GM19438 (cell line): ENCODE data around the gene HSD17B3.
"Not testable (repeated sequence)": the region's sequence is repeated elsewhere in the genome, so short reads cannot be mapped to it uniquely, and the experiment has no call there.

Experiments
- ATAC-seq: cut with Tn5 transposase; IDR thresholded peaks from one replicate; pipeline ENCODE4 v1.9.1; 2021; ENCODE audit warnings: low read depth; ENCODE audit not compliant: unreplicated experiment

The HSD17B3 gene

GRCh38 chr9:96309850-96310249 is 7.9 kb upstream of the HSD17B3 start:
- ATAC-seq = no peak

- not testable (repeated sequence) for ATAC-seq
Measured at GRCh38 chr9:96306958-96307357, 5.0 kb upstream of the HSD17B3 start.

DNA sequence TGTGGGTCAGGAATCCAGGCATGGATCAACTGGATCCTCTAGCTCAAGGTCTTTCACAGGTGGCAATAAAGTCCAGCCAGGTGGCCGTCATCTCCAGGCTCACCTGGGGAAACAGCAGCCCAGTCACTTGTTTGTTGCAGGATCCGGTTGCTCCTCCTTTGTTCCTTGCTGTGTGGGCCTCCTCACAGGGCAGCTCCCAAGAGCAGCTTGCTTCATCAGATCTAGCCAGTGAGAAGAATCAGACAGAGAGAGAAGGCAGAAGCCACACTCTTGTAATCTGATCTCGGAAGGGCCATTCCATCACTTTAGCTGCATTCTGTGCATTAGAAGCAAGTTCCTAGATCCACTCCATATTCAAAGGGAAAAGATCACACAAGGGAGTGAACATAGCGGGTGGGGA is 3.2 kb upstream of the HSD17B3 start:
- ATAC-seq = no peak

DNA sequence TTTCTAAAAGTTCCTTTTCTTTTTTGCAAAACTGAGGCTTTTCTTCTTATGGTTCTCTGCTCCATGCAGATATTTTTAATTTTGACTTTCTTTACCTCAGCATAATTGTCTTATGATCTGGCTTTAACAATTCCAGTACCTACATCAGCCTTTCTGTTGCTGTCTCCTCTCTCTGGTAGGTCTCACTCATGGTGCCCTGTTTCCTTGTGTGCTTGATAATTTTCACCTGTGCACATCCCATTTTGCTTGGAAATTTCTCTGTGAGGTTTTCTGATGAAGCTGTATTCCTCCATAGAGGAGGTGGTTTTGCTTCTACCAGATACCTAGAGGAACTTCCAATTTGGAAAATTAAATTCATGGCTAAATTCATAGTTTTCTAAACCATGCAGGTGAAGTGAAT is 2.3 kb upstream of the HSD17B3 start:
- no peak for ATAC-seq

DNA sequence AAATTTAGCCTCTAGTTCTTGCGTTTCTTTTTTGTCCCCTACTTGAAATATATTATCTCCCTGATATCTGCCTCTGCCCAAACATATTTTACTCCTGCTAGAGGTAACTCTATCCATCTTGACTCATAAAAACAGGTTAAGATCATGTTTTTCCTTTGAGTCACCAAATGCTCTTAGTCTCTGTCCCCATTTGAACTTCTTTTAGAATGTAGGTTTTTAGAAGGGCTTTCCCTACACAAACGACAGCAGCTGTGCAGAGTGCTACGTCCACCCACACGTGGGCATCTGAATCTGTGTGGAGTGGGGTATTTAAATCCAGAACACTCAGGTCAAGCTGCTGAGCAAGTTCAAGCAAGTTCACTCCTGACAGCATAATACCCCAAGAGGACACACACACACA is 2.2 kb downstream of the HSD17B3 start:
- no peak for ATAC-seq

DNA sequence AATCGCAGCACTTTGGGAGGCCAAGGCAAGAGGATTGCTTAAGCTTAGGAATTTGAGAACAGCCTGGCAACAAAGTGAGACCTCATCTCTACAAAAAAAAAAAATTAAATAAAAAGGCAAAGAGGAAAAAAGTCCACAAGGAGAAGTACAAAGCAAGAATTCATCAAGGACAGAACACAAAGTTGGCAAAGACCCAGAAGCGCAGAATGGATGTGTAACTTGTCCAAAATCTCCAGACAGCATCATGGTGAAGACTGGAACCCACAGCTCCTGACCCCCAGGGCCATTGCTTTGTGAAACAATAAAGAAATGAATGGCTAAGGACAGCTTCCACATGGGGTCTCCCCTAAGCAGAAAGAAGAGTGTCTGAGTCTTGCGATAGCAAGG is 7.8 kb downstream of the HSD17B3 start:
- ATAC-seq = no peak

GRCh38 chr9:96293498-96294158 is 8.3 kb downstream of the HSD17B3 start:
- no peak for ATAC-seq

GRCh38 chr9:96289392-96289791 is 12.6 kb downstream of the HSD17B3 start:
- no peak for ATAC-seq

DNA sequence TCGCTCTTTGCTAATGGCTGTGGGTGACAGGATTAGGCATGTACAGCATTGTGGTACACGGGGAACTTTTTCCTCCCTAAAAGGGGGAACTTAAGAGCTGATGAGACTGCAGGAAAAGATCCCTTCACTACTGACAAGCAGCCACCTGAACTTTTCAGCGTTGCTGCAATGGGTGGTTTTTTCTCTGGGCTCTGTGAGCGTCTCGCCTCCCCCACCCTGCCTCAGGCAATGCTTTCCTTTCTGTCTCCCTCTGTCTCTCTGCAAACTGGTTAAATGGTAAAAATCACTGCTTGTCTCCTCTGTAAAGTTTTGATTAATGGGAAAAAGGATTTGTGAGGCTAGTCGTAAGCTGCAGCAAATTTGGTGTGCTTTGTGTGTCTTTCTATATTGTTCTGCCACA is 20.3 kb downstream of the HSD17B3 start:
- no peak for ATAC-seq

DNA sequence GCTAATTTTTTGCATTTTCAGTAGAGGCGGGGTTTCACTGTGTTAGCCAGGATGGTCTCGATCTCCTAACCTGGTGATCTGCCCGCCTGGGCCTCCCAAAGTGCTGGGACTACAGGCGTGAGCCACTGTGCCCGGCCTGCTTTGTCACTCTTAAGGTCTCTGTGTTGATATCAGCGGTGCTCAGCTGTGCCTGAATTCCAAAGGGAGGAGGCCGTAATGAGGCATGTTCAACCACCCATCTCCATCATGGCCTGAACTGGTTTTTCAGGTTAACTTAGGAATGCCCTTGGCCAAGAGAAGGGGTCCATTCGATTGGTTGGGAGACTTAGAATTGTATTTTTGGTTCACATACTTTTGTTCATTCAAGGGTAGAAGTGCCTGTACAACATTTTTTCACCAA is 22.0 kb downstream of the HSD17B3 start:
- ATAC-seq = no peak

DNA sequence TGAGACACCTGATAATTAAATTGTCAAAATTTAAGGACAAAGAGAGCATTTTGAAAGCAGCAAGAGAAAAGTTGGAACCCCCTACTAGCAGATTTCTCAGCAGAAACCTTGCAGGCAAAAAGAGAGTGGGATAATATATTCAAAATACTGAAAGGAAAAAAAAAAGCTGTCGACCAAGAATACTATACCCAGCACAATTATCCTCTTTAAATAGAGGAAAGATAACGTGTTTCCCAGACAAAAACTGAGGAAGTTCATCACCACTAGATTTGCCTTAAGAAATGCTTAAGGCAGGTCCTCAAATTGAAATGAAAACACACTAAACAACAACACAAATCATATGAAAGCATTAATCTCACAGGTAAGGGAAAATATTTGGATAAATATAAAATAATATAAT is 27.0 kb downstream of the HSD17B3 start:
- ATAC-seq = no peak

DNA sequence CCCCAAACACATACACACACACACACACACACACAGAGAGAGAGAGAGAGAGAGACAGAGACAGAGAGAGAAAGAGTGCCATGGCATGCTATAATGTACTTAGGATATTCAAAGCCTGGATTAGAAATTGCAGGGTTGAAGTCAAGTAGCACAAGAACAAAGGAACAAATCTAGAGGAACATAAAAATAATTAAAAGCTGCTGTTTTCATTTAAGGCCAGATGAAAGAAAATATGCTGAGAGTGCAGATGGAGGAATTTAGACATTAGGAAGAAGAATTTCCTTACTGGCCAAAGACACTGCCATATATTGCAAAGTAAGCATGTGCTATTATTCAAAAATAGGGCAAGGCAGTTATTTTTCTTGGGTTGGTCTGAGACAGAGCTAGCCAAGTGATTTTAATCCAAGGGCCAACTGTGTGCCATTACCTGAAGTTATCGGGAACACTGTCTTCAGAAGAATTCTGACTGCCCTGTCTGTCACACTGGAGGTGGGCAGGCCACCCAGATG is 31.7 kb downstream of the HSD17B3 start:
- no peak for ATAC-seq

GRCh38 chr9:96258967-96259366 is 43.0 kb downstream of the HSD17B3 start:
- ATAC-seq = no peak

DNA sequence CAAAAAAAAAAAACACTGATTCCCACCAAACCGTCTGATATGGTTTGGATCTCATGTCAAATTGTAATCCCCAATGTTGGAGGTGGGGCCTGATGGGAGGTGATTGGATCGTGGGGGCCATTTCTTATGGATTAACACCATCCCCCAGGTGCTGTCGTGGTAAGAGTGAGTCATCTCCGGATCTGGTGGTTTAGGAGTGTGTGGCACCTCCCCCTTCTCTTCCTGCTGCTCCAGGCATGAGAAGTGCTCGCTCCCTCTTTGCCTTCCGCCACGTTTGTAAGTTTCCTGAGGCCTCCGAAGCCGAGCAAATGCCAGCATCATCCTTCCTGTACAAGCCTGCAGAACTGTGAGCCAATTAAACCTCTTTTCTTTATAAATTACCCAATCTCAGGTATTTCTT is 45.2 kb downstream of the HSD17B3 start:
- no peak for ATAC-seq

DNA sequence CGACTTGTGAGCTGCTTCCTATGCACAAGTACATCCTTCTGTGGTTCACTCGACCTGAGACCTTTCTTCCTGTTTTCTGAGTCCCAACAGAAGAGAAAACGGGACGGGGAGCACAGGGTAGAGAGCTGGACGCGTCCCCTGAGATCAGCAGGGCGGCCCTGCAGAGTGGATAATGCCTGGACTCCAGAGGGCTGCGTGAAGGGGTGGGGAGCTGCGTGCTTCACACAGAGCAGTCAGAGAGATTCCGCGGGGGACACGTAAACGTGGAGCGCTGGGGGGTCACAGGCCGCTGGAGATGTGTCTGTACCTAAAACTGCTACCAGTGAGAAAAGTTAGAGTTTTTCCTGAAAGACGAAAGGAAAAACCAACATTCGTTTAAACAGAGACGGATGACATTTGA is 46.3 kb downstream of the HSD17B3 start:
- no peak for ATAC-seq

- no peak for ATAC-seq
Measured at GRCh38 chr9:96253059-96253696, 48.8 kb downstream of the HSD17B3 start.

- no peak for ATAC-seq
Measured at GRCh38 chr9:96251451-96251850, 50.5 kb downstream of the HSD17B3 start.

GRCh38 chr9:96249746-96250145 is 52.2 kb downstream of the HSD17B3 start:
- no peak for ATAC-seq

GRCh38 chr9:96246267-96246671 is 55.7 kb downstream of the HSD17B3 start:
- no peak for ATAC-seq

DNA sequence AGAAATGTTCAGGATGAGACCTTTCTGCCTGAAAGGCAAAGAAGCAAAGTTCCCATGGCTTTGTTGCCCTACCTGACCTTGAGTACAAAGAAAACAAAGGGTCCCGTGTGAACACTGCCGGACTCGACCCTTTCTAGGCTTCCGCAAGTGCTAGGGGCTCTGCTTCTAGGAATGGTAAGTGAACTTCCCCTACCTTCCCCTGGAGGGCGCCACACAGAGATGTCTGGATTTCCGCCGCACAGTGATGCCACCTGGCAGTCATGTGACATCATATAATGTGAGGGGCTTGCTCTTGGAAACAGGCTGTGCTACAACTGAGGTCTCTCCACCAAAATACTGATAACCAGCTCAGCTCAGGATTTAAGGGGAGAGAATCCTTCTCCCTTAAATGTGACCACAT is 56.6 kb downstream of the HSD17B3 start:
- no peak for ATAC-seq

DNA sequence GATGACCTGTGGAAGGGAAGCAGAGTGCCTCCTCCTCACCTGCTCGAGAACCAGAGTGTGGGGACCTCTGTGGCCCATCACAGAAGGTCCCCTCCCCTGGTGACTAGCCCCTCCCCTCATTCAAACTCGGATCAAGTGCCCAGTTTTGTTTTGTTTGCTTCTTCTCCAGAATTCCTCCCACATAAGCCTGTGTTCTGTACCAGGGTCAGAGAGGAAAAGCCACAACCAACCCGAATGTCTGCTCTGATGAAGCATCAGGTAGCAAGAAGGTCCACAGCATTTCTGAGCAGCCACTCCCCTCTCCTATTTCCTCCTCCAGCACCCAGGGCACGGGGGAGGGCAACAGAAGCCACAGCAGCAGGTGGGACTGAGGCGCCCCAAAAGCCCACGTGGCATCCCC is 58.2 kb downstream of the HSD17B3 start:
- ATAC-seq = no peak

GRCh38 chr9:96242811-96243210 is 59.2 kb downstream of the HSD17B3 start:
- no peak for ATAC-seq
